OCI-LY7 (cell line): ENCODE measurements around the gene PCDH9.

ENCODE experiments used
- CTCF ChIP-seq: fragments of 200-600 bp; sonication (generic); conservative IDR thresholded peaks from 2 replicates; pipeline ENCODE4 v1.5.1; 2014; ENCODE audit warnings: mild to moderate bottlenecking, antibody characterized with exemption, low read length, moderate library complexity, mixed read lengths
- EZH2phosphoT487 ChIP-seq: fragments of 200-600 bp; sonication (generic); IDR thresholded peaks from 2 replicates; pipeline ENCODE4 v1.6.1; 2018; ENCODE audit warnings: low read depth, borderline replicate concordance, mild to moderate bottlenecking, mixed run types, antibody characterized with exemption, low read length, moderate library complexity, mixed read lengths

GRCh38 chr13:66703597-66703996 lies 526.5 kb downstream of the PCDH9 start:
- TF ChIP-seq CTCF (no peak), EZH2phosphoT487 (no peak)
